HepG2 (cell line): ENCODE data around the gene IFT52. TPM values are rescaled to one million over a fixed set of nuclear protein-coding genes. Genes with fewer than 3 reads are reported as not detected.

Source experiments
- CEBPB ChIP-seq: IDR thresholded peaks from 2 replicates; pipeline ENCODE4 v1.6.1; 2011; ENCODE audit warnings: low read depth, low read length, improper control_type of control experiment, borderline replicate concordance
- ERF ChIP-seq: IDR thresholded peaks from 2 replicates; pipeline ENCODE4 v1.6.1; 2018; ENCODE audit warnings: missing biosample characterization, missing genetic modification reagents
- MEIS1 ChIP-seq: sonication (generic); formaldehyde crosslinking; IDR thresholded peaks from 2 replicates; pipeline ENCODE4 v1.9.0; 2021; ENCODE audit warnings: mild to moderate bottlenecking, missing genetic modification reagents, moderate library complexity, borderline replicate concordance
- MZF1 ChIP-seq: sonication (generic); formaldehyde crosslinking; IDR thresholded peaks from 2 replicates; pipeline ENCODE4 v1.8.1; 2023; ENCODE audit warnings: mild to moderate bottlenecking, missing genetic modification reagents, borderline replicate concordance
- NBN ChIP-seq: fragments of 450-650 bp; conservative IDR thresholded peaks from 2 replicates; pipeline ENCODE4 v1.6.1; 2017
- NCOR1 ChIP-seq: fragments of 200-600 bp; sonication (generic); IDR thresholded peaks from 2 replicates; pipeline ENCODE4 v1.7.0; 2017; ENCODE audit warnings: antibody characterized with exemption, low read length, borderline replicate concordance
- PAWR ChIP-seq: sonication (generic); formaldehyde crosslinking; IDR thresholded peaks from 2 replicates; pipeline ENCODE4 v1.4.0; 2020; ENCODE audit warnings: missing genetic modification reagents, mild to moderate bottlenecking, borderline replicate concordance
- ZBTB21 ChIP-seq: sonication (generic); formaldehyde crosslinking; IDR thresholded peaks from 2 replicates; pipeline ENCODE4 v1.4.0; 2020; ENCODE audit warnings: missing genetic modification reagents
- polyA plus RNA-seq, 8 experiments: library from polyadenylated mRNA; depleted of rRNA in 3 of 8; stranded (reverse) in 7 of 8; unstranded in 1 of 8; fragments of >200 nt; fragmentation: Illumina TruSeq in 4 of 8; extraction: Trizol in 4 of 8; gene quantifications; 2 replicates each; pipeline versions ENCODE4 v1.2.1 to v1.2.3, GENCODE V29; 2011 to 2016; ENCODE audit warnings: low read depth in 4 of 8, missing spikeins in 1 of 8, mixed read lengths in 1 of 8; ENCODE audit not compliant: insufficient read depth in 1 of 8
- total RNA-seq, 5 experiments: library from RNA; depleted of rRNA; stranded (reverse); fragments of >200 nt; fragmentation: Illumina TruSeq; extraction: Trizol; gene quantifications; 2 replicates each; pipeline ENCODE4 v1.2.3, GENCODE V29; 2016; ENCODE audit warnings: low read depth in 1 of 5
- TF ChIP-seq, protein P1 (sequence below): sonication (generic); formaldehyde crosslinking; IDR thresholded peaks from 2 replicates; pipeline ENCODE4 v1.4.0; 2020; ENCODE audit warnings: missing genetic modification reagents, borderline replicate concordance
- TF ChIP-seq, protein P2 (sequence below): sonication (generic); formaldehyde crosslinking; IDR thresholded peaks from one replicate; pipeline ENCODE4 v1.5.1; 2020; ENCODE audit warnings: mild to moderate bottlenecking, missing genetic modification reagents; ENCODE audit errors: not compliant biosample characterization
- TF ChIP-seq, protein P3 (sequence below): sonication (generic); formaldehyde crosslinking; IDR thresholded peaks from 2 replicates; pipeline ENCODE4 v1.5.0; 2020; ENCODE audit warnings: missing genetic modification reagents, mild to moderate bottlenecking, borderline replicate concordance

Gene IFT52
- total and polyA plus RNA-seq, 2 of the 13 experiments (the other 11 are each of a cell fraction or from before 2014, with no cell fraction given): 48.0 to 64.0 TPM

DNA sequence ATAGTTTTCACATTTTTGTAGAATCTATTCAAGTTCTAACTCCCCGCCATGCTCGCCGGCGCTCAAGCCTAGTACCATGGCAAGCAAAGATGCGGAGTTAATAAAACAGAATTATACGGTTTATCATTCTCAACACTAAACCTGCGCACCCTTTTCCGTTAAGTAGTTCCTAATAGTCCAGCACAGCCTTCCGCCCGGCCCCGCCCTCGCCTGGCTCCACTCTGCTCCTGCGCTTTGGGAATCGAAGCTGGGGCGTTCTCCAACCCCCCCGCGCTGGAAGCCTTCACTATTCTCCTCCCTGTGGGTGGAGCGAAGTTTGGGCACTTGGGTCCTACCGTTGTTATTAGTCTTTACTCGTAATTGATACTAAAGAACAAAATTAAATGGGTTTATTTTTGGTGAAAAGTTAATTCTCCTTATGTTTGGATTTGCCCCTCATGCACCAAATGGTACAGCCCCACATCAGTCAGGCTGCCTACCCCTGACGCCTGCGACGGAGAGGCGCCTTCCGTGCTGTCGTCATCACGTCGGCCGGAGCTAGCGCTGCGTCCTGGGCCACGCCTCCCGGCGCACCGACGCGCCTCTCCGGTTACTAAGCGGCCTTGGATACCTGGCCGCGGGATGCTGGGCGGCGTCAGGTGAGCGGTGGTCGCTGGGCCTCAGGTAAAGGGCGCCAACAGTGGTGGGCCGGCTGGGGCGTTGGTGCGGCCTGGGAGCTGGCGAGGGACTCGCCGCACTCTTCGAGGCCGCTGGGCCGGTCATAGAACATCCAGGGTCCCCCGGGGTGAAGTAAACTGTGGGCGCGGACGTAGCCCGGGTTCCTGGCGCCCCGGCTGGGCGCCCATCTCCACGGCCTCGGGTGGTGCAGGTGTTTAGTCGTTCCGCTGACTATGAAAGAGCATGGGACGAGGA lies at the start of gene IFT52 (continued):
- TF ChIP-seq, protein P1, sequence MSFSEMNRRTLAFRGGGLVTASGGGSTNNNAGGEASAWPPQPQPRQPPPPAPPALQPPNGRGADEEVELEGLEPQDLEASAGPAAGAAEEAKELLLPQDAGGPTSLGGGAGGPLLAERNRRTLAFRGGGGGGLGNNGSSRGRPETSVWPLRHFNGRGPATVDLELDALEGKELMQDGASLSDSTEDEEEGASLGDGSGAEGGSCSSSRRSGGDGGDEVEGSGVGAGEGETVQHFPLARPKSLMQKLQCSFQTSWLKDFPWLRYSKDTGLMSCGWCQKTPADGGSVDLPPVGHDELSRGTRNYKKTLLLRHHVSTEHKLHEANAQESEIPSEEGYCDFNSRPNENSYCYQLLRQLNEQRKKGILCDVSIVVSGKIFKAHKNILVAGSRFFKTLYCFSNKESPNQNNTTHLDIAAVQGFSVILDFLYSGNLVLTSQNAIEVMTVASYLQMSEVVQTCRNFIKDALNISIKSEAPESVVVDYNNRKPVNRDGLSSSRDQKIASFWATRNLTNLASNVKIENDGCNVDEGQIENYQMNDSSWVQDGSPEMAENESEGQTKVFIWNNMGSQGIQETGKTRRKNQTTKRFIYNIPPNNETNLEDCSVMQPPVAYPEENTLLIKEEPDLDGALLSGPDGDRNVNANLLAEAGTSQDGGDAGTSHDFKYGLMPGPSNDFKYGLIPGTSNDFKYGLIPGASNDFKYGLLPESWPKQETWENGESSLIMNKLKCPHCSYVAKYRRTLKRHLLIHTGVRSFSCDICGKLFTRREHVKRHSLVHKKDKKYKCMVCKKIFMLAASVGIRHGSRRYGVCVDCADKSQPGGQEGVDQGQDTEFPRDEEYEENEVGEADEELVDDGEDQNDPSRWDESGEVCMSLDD: 0 out of 2 replicates have a peak, but pooled peaks have one; percentile 51
- TF ChIP-seq NBN (no peak), MEIS1 (CRISPR knock-in tag) (peak; percentile 75), CEBPB (peak; percentile 45; the same call in 1 of the 2 replicates), MZF1 (CRISPR knock-in tag) (0 out of 2 replicates have a peak, but pooled peaks have one; percentile 96), ZBTB21 (CRISPR knock-in tag) (peak; percentile 33), ERF (CRISPR knock-in tag) (peak; percentile 74), PAWR (CRISPR knock-in tag) (no peak), NCOR1 (peak; percentile 82; the same call in 1 of the 2 replicates)
- TF ChIP-seq, protein P2, sequence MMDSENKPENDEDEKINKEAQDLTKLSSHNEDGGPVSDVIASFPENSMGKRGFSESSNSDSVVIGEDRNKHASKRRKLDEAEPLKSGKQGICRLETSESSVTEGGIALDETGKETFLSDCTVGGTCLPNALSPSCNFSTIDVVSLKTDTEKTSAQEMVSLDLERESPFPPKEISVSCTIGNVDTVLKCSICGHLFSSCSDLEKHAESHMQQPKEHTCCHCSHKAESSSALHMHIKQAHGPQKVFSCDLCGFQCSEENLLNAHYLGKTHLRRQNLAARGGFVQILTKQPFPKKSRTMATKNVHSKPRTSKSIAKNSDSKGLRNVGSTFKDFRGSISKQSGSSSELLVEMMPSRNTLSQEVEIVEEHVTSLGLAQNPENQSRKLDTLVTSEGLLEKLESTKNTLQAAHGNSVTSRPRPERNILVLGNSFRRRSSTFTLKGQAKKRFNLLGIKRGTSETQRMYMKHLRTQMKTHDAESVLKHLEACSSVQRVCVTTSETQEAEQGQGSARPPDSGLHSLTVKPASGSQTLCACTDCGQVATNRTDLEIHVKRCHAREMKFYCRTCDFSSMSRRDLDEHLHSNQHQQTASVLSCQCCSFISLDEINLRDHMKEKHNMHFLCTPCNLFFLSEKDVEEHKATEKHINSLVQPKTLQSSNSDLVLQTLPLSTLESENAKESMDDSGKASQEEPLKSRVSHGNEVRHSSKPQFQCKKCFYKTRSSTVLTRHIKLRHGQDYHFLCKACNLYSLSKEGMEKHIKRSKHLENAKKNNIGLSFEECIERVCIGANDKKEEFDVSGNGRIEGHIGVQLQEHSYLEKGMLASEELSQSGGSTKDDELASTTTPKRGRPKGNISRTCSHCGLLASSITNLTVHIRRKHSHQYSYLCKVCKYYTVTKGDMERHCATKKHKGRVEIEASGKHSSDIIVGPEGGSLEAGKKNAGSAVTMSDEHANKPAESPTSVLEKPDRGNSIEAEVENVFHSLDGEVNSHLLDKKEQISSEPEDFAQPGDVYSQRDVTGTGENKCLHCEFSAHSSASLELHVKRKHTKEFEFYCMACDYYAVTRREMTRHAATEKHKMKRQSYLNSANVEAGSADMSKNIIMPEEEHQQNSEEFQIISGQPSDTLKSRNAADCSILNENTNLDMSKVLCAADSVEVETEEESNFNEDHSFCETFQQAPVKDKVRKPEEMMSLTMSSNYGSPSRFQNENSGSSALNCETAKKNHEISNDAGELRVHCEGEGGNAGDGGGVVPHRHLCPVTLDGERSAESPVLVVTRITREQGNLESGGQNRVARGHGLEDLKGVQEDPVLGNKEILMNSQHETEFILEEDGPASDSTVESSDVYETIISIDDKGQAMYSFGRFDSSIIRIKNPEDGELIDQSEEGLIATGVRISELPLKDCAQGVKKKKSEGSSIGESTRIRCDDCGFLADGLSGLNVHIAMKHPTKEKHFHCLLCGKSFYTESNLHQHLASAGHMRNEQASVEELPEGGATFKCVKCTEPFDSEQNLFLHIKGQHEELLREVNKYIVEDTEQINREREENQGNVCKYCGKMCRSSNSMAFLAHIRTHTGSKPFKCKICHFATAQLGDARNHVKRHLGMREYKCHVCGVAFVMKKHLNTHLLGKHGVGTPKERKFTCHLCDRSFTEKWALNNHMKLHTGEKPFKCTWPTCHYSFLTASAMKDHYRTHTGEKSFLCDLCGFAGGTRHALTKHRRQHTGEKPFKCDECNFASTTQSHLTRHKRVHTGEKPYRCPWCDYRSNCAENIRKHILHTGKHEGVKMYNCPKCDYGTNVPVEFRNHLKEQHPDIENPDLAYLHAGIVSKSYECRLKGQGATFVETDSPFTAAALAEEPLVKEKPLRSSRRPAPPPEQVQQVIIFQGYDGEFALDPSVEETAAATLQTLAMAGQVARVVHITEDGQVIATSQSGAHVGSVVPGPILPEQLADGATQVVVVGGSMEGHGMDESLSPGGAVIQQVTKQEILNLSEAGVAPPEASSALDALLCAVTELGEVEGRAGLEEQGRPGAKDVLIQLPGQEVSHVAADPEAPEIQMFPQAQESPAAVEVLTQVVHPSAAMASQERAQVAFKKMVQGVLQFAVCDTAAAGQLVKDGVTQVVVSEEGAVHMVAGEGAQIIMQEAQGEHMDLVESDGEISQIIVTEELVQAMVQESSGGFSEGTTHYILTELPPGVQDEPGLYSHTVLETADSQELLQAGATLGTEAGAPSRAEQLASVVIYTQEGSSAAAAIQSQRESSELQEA (CRISPR knock-in tag): peak; percentile 95
- TF ChIP-seq, protein P3, sequence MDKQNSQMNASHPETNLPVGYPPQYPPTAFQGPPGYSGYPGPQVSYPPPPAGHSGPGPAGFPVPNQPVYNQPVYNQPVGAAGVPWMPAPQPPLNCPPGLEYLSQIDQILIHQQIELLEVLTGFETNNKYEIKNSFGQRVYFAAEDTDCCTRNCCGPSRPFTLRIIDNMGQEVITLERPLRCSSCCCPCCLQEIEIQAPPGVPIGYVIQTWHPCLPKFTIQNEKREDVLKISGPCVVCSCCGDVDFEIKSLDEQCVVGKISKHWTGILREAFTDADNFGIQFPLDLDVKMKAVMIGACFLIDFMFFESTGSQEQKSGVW (CRISPR knock-in tag): no peak
